HG02943 (cell line): ENCODE measurements around the gene MYO7A.

Source experiments
- ATAC-seq: cut with Tn5 transposase; IDR thresholded peaks from one replicate; pipeline ENCODE4 v1.9.1; 2021; ENCODE audit warnings: mild to moderate bottlenecking, low read depth, moderate library complexity; ENCODE audit not compliant: unreplicated experiment

The MYO7A gene

DNA sequence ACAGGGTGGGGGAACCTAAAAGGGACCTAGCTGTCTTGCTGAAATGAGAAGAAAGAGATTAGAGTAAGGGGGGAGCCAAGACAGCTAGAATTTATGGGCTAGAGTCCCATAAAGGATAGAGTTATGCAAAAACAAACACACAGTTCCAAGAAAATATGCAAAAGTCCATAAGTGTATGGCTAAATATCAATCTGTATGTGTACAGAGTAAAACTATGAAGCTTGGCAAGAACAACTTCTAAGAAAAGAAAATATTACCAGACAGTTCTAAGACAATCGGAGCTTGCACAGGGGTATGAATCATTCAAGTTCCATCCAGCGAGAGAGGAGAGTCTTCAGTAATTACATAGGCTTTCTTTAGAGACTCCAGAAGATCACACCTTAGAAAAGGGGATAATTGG lies 131.6 kb downstream of the MYO7A start:
- no peak for ATAC-seq

DNA sequence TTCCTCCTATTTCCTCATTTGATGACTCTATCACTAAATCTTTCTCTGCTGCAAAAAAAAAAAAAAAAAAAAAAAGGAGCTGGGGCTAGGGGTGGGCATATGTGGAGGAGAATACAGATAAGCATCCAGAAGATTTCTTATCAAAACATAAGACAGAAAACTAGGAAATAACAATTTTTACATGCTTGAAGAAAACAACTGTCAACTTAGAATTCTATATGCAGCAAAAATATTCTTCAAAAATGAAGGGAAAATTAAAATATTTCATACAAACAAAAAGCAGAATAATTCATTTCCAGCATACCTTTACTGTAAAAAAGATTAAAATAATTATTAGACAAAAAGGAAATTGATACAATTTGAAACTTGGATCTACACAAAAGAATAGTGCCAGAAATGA lies 134.8 kb downstream of the MYO7A start:
- no peak for ATAC-seq
